Stimulated activated naive CD8-positive, alpha-beta T cell treated with anti-CD3 and anti-CD28 coated beads, Interleukin-15, Interleukin-2, amounts not matched to agents 100 U/mL and 50 U/mL, for 24 hours (primary cell): Measurements from ENCODE around the gene C19orf25.

Source experiments
- ATAC-seq: fragments of 150-1000 bp; cut with Tn5 transposase; one replicate; pipeline ENCODE4 v1.10.0; 2021
- DNase-seq: peaks from one replicate; pipeline ENCODE4 v3.0.0; 2021

C19orf25 gene

GRCh38 chr19:1496714-1497577 lies 17.9 kb upstream of the C19orf25 start:
- DNase-seq (no peak), ATAC-seq (no peak)

- ATAC-seq = no peak
- DNase-seq = no peak
These were observed 17.0 kb upstream of the C19orf25 start for GRCh38 chr19:1495799-1496713.

- ATAC-seq (no peak), DNase-seq (no peak)
These were observed 16.2 kb upstream of the C19orf25 start for GRCh38 chr19:1495051-1495798.

- no peak for ATAC-seq
- DNase-seq = no peak
These were observed 15.2 kb upstream of the C19orf25 start for GRCh38 chr19:1494115-1494815.

GRCh38 chr19:1492474-1493006 lies 13.5 kb upstream of the C19orf25 start:
- DNase-seq = no peak
- ATAC-seq = no peak

- DNase-seq (no peak), ATAC-seq (no peak)
These were observed 12.8 kb upstream of the C19orf25 start for GRCh38 chr19:1491849-1492170.

- no peak for ATAC-seq
- DNase-seq = no peak
These were observed 12.3 kb upstream of the C19orf25 start, which contains the start of gene REEP6 for GRCh38 chr19:1491114-1491848. Gene REEP6, plus strand, starts transcription at chr19:1491181. Its CDS starts 89 bp downstream, at chr19:1491270.

GRCh38 chr19:1490311-1491113 lies 11.5 kb upstream of the C19orf25 start, which contains the start of gene PCSK4:
Gene PCSK4, minus strand, starts transcription at chr19:1490350. Its CDS starts 4 bp downstream, at chr19:1490346.
- peak; percentile 97 for DNase-seq
- ATAC-seq = peak; percentile 94

- ATAC-seq = no peak
- DNase-seq = no peak
These were observed 10.7 kb upstream of the C19orf25 start for GRCh38 chr19:1489463-1490310.

- no peak for DNase-seq
- ATAC-seq = no peak
These were observed 9.2 kb upstream of the C19orf25 start for GRCh38 chr19:1488282-1488601.

GRCh38 chr19:1487576-1488281 lies 8.7 kb upstream of the C19orf25 start:
- ATAC-seq (no peak), DNase-seq (no peak)

GRCh38 chr19:1486720-1487575 lies 7.9 kb upstream of the C19orf25 start:
- ATAC-seq (no peak), DNase-seq (no peak)

GRCh38 chr19:1483979-1484428 lies 5.0 kb upstream of the C19orf25 start:
- DNase-seq (no peak), ATAC-seq (no peak)

- DNase-seq (no peak), ATAC-seq (no peak)
These were observed 4.3 kb upstream of the C19orf25 start for GRCh38 chr19:1483131-1483978.

- ATAC-seq (no peak), DNase-seq (no peak)
These were observed 3.5 kb upstream of the C19orf25 start for GRCh38 chr19:1482361-1483130.
